Ovary (tissue), 3 donors: ENCODE results near the gene WNT7A.

Source experiments
- CTCF ChIP-seq, 3 donors: fragments of 450-650 bp in 2 of 3; fragments of 200-600 bp in 1 of 3; IDR thresholded peaks; one replicate each; pipeline versions ENCODE4 v1.5.1 to v1.8.0; 2016 to 2022; ENCODE audit warnings: antibody characterized with exemption in 3 of 3, mild to moderate bottlenecking in 1 of 3
- POLR2A ChIP-seq: fragments of 450-650 bp; IDR thresholded peaks from one replicate; pipeline ENCODE4 v1.6.1; 2017; ENCODE audit warnings: antibody characterized with exemption, mild to moderate bottlenecking, moderate library complexity
- donor health status: DM: no; HTN: no; CAD: no.

- TF ChIP-seq CTCF (IDR thresholded peaks at IDR 0.05) (no peak), POLR2A (no peak)
These were observed 44.6 kb downstream of the WNT7A start for GRCh38 chr3:13835246-13835645.
